ENCODE data around the gene APP. TPM values are rescaled to one million over a fixed set of nuclear protein-coding genes. Genes with fewer than 3 reads are reported as not detected.
"Not testable (repeated sequence)": the region's sequence is repeated elsewhere in the genome, so short reads cannot be mapped to it uniquely, and the experiment has no call there.

Gene APP
- total RNA-seq, 1 donor: 373 TPM

GRCh38 chr21:26027696-26028095 is 142.9 kb downstream of the APP start:
- TF ChIP-seq, protein P1, sequence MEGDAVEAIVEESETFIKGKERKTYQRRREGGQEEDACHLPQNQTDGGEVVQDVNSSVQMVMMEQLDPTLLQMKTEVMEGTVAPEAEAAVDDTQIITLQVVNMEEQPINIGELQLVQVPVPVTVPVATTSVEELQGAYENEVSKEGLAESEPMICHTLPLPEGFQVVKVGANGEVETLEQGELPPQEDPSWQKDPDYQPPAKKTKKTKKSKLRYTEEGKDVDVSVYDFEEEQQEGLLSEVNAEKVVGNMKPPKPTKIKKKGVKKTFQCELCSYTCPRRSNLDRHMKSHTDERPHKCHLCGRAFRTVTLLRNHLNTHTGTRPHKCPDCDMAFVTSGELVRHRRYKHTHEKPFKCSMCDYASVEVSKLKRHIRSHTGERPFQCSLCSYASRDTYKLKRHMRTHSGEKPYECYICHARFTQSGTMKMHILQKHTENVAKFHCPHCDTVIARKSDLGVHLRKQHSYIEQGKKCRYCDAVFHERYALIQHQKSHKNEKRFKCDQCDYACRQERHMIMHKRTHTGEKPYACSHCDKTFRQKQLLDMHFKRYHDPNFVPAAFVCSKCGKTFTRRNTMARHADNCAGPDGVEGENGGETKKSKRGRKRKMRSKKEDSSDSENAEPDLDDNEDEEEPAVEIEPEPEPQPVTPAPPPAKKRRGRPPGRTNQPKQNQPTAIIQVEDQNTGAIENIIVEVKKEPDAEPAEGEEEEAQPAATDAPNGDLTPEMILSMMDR (IDR thresholded peaks at IDR 0.05; ENCODE audit: extremely low read depth, low read depth, low read length): no peak
- H3K27ac ChIP-seq (ENCODE audit: low read depth, low read length): no peak overlapping the region
- H3K4me3 ChIP-seq (ENCODE audit: insufficient read depth, low read length): no peak overlapping the region
- no peaks in the 10 kb centered on the region for H3K9me3 ChIP-seq (ENCODE audit: low read depth, low read length)
- H2AFZ ChIP-seq (ENCODE audit: low read length): no peak overlapping the region
- no peaks in the 10 kb centered on the region for H3K4me1 ChIP-seq (ENCODE audit: insufficient read depth, low read length)
- H3K4me2 ChIP-seq (ENCODE audit: insufficient read depth, low read length): no peak overlapping the region
- no peaks in the 10 kb centered on the region for H3K36me3 ChIP-seq (ENCODE audit: insufficient read depth, low read length)
- no peaks in the 10 kb centered on the region for H3K27me3 ChIP-seq (ENCODE audit: insufficient read depth, low read length)
- peaks cover 37% of the 10 kb centered on the region for H3K79me2 ChIP-seq (ENCODE audit: insufficient read depth, low read length)
- DNase-seq (ENCODE audit: insufficient read length, low spot score, missing footprints): no peak
- H4K20me1 ChIP-seq (ENCODE audit: insufficient read depth, low read length): no peaks in the 10 kb centered on the region

- H3K36me3 ChIP-seq (ENCODE audit: insufficient read depth, low read length): no peaks in the 10 kb centered on the region
- no peak overlapping the region for H3K4me3 ChIP-seq (ENCODE audit: insufficient read depth, low read length)
- no peaks in the 10 kb centered on the region for H4K20me1 ChIP-seq (ENCODE audit: insufficient read depth, low read length)
- H3K9me3 ChIP-seq (ENCODE audit: low read depth, low read length): no peaks in the 10 kb centered on the region
- H2AFZ ChIP-seq (ENCODE audit: low read length): no peak overlapping the region
- peaks cover 31% of the 10 kb centered on the region for H3K79me2 ChIP-seq (ENCODE audit: insufficient read depth, low read length)
- TF ChIP-seq, protein P1 (IDR thresholded peaks at IDR 0.05; ENCODE audit: extremely low read depth, low read depth, low read length): no peak
- DNase-seq (ENCODE audit: insufficient read length, low spot score, missing footprints): no peak
- H3K4me2 ChIP-seq (ENCODE audit: insufficient read depth, low read length): no peak overlapping the region
- no peaks in the 10 kb centered on the region for H3K27me3 ChIP-seq (ENCODE audit: insufficient read depth, low read length)
- H3K4me1 ChIP-seq (ENCODE audit: insufficient read depth, low read length): no peaks in the 10 kb centered on the region
- H3K27ac ChIP-seq (ENCODE audit: low read depth, low read length): no peak overlapping the region
Measured at GRCh38 chr21:26025536-26026512, 144.7 kb downstream of the APP start.

DNA sequence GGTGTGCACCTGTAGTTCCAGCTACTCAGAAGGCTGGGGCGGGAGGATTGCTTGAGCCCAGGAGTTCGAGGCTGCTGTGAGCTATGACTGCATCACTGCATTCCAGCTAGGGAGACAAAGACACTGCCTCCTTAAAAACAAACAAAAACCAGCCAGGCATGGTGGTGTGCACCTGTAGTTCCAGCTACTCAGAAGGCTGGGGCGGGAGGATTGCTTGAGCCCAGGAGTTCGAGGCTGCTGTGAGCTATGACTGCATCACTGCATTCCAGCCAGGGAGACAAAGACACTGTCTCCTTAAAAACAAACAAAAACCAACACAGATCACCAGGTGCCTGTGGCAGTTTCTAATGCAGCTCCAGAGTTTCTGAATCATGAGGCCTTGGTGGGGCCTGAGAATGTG is 147.2 kb downstream of the APP start:
- H3K27me3 ChIP-seq (ENCODE audit: insufficient read depth, low read length); H3K27ac ChIP-seq (ENCODE audit: low read depth, low read length); DNase-seq (ENCODE audit: insufficient read length, low spot score, missing footprints); H3K36me3 ChIP-seq (ENCODE audit: insufficient read depth, low read length); H2AFZ ChIP-seq (ENCODE audit: low read length); H3K4me1 ChIP-seq (ENCODE audit: insufficient read depth, low read length); H3K4me2 ChIP-seq (ENCODE audit: insufficient read depth, low read length); H4K20me1 ChIP-seq (ENCODE audit: insufficient read depth, low read length); H3K4me3 ChIP-seq (ENCODE audit: insufficient read depth, low read length); H3K9me3 ChIP-seq (ENCODE audit: low read depth, low read length): not testable (repeated sequence)
- peaks cover 16% of the 10 kb centered on the region for H3K79me2 ChIP-seq (ENCODE audit: insufficient read depth, low read length)

DNA sequence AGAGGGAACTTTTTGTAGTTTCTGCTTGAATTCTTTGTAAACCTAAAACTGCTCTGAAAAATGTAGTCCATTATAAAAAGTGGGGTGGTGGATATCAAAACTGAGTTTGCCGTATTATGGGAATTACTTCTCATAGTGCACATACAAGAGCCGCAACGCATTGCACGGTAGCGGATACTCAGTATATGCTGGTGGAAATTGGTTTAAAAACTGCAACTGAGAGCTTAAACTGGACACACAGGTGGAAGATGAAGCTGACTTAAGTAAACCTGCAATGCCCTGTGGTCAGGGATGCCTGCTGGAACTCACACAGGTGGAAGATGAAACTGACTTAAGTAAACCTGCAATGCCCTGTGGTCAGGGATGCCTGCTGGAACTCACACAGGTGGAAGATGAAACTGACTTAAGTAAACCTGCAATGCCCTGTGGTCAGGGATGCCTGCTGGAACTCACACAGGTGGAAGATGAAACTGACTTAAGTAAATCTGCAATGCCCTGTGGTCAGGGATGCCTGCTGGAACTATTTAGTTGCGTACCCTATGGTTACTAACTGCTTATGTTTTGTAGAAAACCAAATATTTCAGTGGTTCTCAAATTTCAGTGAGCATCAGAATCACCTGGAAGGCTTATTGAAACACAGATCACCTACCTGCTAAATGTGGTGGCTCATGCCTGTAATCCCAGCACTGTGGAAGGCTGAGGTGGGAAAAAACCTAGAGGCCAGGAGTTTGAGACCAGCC is 147.8 kb downstream of the APP start:
- H4K20me1 ChIP-seq (ENCODE audit: insufficient read depth, low read length); H3K4me2 ChIP-seq (ENCODE audit: insufficient read depth, low read length): not testable (repeated sequence)

More for the DNA sequence above, 147.8 kb downstream of the APP start:
- H3K9me3 ChIP-seq (ENCODE audit: low read depth, low read length); H3K4me3 ChIP-seq (ENCODE audit: insufficient read depth, low read length); H3K4me1 ChIP-seq (ENCODE audit: insufficient read depth, low read length); H3K27me3 ChIP-seq (ENCODE audit: insufficient read depth, low read length); H3K27ac ChIP-seq (ENCODE audit: low read depth, low read length); H2AFZ ChIP-seq (ENCODE audit: low read length); DNase-seq (ENCODE audit: insufficient read length, low spot score, missing footprints); H3K36me3 ChIP-seq (ENCODE audit: insufficient read depth, low read length): not testable (repeated sequence)
- H3K79me2 ChIP-seq (ENCODE audit: insufficient read depth, low read length): peaks cover 20% of the 10 kb centered on the region

Data from osteoblast (primary cell).